HG02852 (cell line): ENCODE results near the gene ZSCAN31.
"Not testable (repeated sequence)": the region's sequence is repeated elsewhere in the genome, so short reads cannot be mapped to it uniquely, and the experiment has no call there.

Experiments used
- ATAC-seq: cut with Tn5 transposase; IDR thresholded peaks from one replicate; pipeline ENCODE4 v1.9.1; 2021; ENCODE audit warnings: mild to moderate bottlenecking, moderate library complexity; ENCODE audit not compliant: unreplicated experiment

Gene ZSCAN31

DNA sequence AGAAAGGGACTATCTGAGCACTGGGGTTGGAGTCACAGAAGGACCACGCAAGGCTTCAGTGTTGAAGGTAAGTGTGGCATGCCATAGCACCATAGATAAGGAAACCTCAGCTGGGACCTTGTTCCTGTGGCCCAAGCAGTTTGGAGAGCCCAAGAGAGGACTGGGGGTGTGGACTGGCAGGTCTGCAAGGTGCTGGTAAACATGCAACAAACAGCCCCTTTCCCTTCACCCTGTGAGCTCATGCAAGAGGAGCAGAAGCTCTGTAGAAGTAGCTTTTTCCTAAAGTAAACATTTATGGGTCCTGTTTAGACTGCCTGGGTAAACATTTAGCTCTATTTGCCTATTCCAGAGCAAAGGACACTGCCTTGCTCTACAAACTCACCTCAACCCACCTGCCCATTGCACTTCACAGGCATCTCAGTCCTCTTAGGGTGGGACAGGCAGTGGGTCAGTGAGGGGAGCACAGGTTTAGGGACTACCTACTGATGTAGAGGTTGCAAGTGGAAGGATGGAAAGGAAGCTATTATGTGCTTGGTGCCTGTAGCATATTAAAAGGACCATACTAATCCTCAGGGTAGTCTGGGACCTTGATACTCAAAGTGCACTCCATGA is 12.0 kb downstream of the ZSCAN31 start:
- no peak for ATAC-seq

GRCh38 chr6:28322661-28323060 is 13.3 kb downstream of the ZSCAN31 start:
- no peak for ATAC-seq

DNA sequence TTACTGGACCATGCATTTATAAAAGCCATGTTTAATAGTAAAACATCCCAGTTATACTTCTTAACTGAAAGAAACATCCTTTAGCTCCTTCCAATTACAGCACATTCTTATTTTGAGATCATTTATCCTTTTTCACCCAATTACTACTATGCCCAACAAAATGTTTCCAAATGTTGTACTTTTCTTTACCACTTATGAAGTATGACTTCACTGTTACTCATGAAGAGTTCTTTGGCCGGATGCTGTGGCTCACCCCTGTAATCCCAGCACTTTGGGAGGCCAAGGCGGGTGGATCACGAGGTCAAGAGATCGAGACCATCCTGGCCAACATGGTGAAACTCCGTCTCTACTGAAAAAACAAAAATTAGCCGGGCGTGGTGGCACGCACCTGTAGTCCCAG is 18.1 kb downstream of the ZSCAN31 start:
- not testable (repeated sequence) for ATAC-seq

DNA sequence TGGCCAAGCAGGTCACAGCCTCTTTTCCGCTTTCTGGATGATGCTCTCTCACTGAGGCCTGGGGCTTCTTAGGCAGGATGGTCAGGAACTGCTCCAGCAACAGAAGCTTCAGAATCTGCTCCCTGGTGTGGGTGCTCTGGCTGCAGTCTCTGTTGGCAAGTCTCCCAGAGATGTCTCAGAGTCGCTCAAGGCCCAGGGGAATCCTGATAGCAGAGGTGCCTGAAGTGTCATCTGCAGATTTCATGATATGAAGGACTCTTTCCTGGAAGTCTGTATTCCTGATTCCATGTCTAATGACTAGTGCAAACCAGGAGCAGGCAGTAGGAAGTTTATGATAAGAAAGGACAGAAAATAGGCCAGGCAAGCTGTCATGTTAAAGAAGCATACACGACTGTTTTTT is 20.3 kb downstream of the ZSCAN31 start:
- ATAC-seq: no peak

- ATAC-seq: no peak
Observed at GRCh38 chr6:28312939-28313338, 23.0 kb downstream of the ZSCAN31 start.

DNA sequence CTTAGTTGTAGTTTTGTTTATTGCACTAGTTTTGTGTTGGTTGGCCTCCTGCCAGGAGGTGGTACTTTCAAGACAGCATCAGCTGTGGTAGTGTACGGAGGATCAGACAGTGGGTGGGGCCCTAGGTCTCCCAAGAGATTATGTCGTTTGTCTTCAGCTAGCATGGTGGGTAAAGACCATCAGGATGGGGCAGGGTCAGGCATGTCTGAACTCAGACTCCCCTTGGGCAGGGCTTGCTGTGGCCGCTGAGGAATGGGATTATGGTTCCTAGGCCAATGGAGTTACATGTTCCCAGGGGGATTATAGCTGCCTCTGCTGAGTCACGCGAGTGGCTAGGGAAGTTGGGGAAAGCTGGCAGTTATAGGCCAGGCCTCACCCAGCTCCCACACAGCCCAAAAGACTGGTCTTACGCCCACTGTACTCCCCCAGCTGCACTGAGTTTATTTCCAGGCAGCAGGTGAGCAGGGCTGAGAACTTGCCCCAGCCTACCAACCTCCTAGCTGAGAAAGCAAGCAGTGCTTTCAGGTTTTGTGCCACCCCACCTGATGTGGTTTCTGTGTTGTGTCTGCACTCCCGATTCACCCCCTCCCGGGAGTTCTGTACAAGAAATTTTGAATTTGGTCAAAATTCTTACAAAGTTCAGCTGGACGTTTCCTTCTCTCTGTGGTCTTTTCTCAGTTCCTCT is 24.7 kb downstream of the ZSCAN31 start:
- ATAC-seq: no peak

DNA sequence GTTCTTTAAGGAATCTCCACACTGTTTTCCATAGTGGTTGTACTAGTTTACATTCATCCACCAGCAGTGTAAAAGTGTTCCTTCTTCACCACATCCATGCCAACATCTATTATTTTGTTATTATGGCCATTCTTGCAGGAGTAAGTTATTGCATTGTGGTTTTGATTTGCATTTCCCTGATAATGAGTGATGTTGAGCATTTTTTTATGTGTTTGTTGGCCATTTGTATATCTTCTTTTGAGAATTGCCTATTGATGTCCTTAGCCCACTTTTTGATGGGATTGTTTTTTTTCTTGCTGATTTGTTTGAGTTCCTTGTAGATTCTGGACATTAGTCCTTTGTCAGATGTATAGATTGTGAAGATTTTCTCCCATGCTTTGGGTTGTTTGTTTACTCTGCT is 29.6 kb downstream of the ZSCAN31 start:
- not testable (repeated sequence) for ATAC-seq

DNA sequence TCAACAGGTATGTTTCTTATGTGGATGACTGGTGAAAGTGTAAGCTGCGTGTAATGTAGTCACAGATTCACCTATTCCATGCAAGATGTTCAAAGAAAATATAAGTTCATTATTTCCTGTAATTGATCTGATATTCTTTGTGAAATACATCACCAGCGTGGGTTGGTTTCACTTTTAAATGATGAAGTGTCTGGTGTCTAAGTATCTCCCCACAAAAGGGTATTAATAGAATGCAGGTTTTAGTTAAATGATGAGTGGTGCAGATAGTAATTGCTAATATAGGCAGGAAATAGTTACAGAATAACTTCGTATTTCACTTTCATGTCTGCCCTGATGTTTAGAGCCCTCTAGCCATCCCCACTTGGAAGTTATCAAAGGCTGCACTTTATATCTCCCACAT is 32.4 kb downstream of the ZSCAN31 start:
- no peak for ATAC-seq

DNA sequence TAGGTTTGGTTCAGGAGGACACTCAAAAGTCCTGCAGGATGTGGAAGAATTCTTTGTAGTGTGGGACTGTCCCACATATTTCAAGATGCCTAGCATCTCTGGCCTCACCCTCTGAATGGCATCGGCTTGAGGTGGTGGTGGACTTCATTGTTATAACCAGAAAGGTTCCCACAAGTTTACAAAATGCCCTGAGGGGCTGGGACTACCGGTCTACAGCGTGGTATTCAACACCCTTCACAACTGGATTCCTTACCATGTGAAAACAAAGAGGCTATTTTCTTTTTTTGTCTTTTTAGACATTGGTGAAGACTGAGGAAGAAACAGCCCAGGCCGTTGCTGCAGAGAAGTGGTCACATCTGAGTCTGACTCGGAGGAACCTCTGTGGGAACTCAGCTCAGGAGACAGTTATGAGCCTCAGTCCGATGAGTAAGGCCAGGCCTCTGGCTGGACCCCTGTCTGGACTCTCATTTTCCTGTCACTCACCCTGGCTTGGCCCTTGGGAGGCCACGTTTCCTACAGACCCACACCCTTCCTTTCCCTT is 39.4 kb downstream of the ZSCAN31 start:
- ATAC-seq: no peak

GRCh38 chr6:28295326-28295725 is 40.6 kb downstream of the ZSCAN31 start:
- ATAC-seq: no peak

DNA sequence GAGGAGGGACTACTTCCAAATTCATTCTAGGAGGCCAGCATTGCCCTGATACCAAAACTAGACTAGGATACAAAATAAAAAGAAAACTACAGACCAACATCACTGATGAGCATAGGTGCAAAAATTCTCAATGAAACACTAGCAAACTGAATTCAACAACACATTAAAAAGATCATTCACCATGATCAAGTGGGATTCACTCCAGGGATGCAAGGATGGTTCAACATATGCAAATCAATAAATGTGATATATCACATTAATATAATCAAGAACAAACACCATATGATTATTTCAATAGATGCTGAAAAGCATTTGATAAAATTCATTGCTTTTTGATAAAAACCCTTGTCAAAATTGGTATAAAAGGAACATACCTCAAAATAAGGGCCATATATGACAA is 44.4 kb downstream of the ZSCAN31 start:
- ATAC-seq: no peak

DNA sequence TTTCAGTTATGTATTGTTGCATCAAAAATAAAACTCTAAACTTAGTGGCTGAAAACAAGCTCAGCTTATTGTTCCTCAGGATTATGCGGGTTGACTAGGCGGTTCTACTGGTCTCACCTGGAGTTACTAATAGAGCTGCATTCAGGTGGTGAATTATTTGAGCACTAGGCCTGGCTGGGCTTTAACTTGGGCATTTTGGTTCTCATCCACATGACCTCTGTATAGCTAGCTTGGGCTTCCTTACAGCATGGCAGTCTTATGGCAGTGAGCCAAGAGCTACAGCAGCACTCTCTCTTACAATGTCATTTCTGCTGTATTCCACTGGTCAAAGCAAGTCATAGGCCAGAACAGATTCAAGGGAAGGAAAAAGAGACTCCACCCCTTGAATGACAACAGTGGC is 53.0 kb downstream of the ZSCAN31 start:
- ATAC-seq: no peak

DNA sequence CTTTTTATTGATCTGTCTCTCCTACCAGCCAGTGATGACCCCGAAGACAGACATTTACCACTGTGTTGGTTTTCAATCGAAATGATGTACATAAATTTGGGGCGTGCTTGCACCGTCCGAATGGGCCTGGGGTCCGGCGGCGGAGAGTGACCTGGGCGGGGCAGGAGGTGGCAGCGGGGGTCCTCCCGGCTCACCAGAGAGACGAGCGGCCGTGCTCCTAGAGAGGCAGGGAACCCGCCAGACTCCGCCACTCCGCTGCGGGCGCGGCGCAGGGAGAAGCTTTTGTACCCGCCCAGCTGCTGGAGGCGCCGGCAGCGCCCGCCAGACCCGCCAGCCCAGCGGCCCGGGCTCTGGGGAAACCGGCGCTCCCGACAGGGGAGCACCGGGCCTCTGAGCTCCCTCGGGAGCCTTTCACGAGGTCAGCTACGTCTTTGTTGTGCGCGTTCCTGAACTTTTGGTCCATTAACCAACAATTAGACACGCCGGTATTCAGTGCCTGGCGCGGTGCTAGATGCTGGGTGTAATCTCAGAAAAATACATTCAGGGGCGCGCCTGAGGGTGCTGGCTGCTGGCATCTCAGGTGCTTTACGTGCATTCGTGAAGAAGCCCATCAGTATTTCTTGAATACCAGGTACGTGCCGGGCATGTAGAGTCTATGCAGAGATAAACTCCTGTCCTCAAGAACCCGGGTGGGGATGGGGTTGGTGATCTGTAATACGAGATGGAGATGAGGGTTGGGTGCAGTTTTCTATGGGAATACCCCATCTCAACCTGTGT is 54.5 kb downstream of the ZSCAN31 start, which contains the start of gene PGBD1:
Gene PGBD1 (plus strand): TSS at position 285 of the 777 bp plus-strand sequence. CDS start 2,242 bp downstream, outside the sequence.
- ATAC-seq: peak; percentile 86

- no peak for ATAC-seq
Observed at GRCh38 chr6:28280595-28281287, 55.2 kb downstream of the ZSCAN31 start.

- ATAC-seq: no peak
Observed at GRCh38 chr6:28277746-28278145, 58.2 kb downstream of the ZSCAN31 start.

DNA sequence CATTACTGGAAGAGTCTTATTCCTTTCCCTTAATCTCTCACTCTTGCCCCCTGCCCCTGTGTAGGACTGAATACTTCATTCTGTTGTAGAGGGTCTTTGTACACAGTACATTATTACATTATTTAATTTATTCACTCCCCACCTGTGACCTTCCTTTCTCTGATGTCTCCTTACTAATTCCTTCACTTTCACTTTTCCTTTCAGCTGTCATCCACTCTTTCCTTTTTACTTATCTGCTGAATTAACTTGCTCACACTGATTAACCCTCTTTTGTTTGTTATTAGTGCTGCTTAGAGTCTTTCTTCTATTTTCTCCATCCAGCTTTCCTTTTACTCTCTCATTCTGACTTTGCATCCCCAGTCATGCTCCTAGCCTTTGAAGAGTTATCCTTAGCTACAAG is 61.1 kb downstream of the ZSCAN31 start:
- ATAC-seq: no peak
